ENCODE data around the gene RNF157. TPM values are rescaled to one million over a fixed set of nuclear protein-coding genes. Genes with fewer than 3 reads are reported as not detected.
"Not testable (repeated sequence)": the region's sequence is repeated elsewhere in the genome, so short reads cannot be mapped to it uniquely, and the experiment has no call there.

The RNF157 gene
- total RNA-seq, 1 donor from 2014 or later = 0.20 TPM

DNA sequence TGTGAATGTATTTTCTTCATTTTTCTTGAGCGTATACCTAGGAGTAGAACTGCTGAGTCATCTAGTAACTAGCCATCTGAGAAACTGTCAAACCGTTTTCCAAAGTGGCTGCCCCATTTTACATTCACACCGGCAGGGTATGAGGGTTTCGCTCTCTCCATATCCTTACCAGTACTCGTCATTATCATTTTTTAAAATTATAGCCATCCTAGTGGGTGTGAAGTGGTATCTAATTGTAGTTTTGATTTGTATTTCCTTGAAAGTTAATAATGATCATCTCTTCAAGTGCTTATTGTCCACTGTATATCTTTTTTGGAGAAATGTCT is 6.0 kb downstream of the RNF157 start:
- DNase-seq (ENCODE audit: low read depth in 2 of 2) = no peak

DNA sequence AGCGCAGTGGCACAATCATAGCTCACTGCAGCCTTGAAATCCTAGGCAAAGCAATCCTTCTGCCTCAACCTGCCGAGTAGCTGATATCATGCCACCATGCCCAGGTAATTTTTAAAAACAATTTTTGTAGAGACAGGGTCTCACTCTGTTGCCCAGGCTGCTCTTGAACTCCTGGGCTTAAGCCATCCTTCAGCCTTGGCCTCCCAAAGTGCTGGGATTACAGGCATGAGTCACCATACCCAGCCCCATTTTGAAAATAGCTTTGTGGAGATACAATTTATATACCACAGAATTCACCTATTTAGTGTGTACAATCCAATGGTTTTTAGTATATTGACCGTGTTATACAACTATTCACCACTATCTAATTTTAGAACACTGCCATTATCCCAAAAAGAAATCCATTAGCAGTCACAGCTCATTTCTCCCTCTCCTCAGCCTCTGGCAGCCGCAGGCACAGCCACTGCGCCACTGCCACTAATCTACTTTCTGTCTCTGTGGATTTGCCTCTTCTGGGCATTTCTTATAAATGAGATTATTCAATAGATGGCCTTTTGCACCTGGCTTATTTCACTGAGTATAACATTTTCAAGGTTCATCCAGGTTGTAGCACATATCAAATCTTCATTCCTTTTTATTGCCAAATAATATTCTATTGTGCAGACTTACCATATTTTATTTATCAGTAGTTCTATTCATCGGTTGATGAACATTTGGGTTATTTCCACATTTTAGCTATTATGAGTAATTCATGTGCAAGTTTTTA is 6.5 kb downstream of the RNF157 start:
- DNase-seq (ENCODE audit: low read depth in 2 of 2) = no peak

DNA sequence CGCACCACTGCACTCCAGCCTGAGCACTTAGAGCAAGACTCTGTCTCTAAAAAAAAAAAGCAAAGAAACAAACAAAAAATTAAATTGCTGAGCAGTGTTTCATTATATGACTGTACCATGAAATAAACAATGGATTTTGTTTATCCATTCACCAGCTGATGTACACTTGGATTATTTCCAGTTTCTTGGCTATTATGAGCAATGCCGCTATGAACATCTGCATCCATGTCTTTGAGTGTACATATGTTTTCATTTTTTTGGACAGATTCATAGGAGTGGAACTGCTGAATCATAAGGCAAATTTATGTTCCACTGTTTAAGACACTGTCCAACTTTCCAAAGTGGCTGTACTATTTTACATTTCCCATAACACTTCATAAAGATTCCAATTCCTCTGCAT is 8.0 kb downstream of the RNF157 start:
- peak in 1 of 2 donors; percentile 43 for DNase-seq (ENCODE audit: low read depth in 2 of 2)

DNA sequence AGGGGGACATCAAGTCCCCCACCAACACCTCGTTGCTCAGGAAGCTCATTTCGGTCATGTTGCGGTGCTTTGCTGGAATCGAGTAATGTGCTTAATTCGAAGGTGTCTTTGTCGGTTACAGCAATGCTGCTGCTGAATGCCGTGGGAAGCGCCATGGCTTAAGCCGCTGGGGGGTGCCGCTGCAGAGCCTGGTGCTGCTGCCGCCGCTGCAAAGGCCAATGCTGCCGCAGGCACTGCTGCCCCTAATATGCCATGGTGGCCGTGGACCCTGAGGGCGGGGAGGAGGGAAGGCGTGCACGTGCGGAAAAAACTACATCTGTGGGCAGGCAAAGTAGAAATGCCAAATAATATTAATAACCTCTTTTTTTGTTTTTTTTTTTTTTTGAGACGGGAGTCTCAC is 13.5 kb downstream of the RNF157 start:
- not testable (repeated sequence) for DNase-seq (ENCODE audit: low read depth in 2 of 2)

DNA sequence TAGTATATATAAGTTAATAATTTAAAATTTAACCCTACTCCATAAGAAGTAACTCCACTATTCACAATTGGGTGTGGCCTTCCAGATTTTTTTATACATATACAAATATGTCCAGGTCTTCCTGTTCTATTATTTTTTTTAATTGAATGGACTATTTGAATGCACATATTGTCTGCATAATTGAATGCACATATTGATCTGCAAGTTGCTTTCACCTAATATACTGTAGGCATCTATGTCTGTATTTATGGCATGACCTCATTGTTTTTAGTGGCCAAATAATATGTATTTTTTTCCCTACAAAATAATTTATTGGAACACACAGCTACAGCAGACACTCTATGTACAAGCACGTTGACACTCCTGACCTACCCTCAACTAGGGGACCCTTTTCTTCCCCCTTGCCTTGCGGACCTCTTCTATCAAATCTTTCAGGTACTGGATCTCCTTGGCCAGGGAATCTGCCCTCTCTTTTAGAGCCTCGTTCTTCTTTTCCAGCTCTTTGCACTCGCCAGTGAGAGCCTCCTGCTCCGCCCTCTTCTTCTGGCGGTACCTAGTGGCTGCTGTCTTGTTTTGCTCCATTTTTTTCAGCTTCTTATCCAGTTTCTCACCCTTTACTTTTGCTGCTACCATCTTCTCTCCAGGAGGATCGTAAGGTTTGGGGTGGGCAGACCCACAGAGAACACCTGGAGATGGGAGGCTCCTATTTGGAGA is 14.8 kb downstream of the RNF157 start:
- DNase-seq (ENCODE audit: low read depth in 2 of 2) = not testable (repeated sequence)

DNA sequence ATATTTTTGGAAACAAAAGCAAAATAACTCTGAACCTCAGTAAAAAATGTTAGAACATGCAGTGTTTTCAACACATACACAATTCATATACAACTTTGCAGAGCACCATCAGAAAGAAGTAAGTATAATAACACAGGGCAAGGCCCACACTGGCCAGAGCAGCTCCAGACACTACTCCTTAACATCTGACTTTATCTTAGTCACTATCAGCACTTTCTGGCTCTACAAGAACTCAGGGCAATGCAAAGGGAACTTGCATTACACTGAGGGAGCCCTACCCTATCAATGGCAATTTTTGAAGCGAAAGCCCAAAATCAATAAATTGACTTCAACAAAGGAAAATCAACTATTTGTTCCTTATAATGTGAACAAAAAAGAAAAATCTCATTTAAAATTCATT is 16.5 kb downstream of the RNF157 start:
- DNase-seq (ENCODE audit: low read depth in 2 of 2) = no peak

DNA sequence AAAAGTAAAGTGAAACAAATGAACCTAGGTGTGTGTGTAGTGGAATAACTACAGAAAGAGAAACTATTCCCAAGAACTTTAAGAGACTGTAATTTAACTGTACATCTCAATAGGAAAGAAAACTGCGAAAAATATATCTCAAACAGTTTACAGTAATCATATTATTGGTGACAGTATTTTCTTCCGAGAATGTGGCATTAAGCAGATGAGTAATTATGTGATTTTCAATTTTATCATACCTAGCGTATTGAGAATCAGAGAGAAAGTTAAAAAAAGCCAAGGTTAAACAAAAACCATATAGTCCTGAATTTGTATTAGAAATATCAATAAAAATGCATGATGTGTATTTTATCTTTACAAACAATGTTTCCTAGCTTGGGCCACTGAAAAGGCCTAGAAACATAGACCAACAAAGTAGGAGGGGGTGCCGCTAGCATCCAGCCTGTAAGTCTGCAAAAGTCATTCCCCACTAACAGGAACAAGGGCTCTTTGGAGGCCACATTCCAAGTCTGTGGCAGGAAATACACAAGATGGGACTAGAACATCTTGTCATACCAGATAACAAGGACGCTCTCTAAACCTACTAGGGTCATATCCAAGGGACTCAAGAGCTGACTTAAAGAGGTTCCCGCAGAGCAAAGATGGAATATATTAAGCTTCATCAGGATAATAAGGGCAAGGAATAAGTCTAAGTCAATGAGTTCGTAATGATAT is 20.5 kb downstream of the RNF157 start:
- no peak for DNase-seq (ENCODE audit: low read depth in 2 of 2)

DNA sequence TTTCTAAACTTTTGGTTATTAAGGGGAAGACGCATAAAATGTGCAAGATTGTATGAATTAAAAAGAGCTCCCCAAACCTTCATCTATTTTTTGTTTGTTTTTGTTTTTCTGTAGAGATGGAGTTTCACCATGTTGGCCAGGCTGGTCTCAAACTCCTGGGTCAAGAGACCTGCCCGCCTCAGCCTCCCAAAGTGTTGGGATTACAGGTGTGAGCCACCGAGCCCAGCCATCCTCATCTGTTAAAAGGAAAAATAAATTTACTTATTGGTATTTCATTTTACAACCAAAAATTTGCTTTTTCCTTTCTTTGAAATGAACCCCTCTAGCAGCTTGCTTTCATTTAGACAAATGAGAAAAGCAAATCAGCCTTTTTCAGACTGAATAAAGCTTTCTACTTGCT is 23.2 kb downstream of the RNF157 start:
- no peak for DNase-seq (ENCODE audit: low read depth in 2 of 2)

DNA sequence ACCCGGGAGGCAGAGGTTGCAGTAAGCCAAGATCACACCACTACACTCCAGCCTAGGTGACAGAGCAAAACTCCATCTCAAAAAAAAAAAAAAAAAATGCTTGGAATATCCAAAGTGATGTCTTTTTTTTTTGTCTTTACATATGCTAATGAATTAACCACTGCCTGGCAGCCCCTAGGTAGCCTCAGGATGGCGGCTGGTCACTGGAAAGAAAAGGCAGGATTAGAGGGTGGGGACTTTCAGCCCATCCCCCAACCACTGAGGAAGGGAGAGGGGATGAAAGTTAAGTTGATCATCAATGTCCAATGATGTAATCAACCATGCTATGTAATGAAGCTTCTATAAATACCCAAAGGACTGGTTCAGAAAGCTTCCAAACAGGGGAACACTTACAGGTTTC is 26.8 kb downstream of the RNF157 start:
- DNase-seq (ENCODE audit: low read depth in 2 of 2) = no peak

DNA sequence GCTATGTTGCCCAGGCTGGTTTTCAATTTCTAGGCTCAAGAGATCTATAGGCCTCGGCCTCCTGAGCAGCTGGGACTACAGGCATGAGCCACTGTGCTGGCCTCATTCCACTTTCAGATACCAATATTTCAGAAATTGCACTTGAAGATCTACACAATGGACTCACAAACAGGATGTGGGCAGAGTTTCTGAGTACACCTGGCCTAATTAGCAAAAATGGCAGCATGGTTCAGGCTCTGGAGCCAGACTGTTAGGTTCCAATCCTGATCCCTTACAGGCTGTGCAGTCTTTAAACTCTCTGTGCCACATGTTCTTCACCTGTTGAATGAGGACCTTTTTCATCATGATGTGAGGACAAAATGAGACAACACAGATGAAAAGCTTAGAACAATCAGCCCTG is 32.2 kb downstream of the RNF157 start:
- DNase-seq (ENCODE audit: low read depth in 2 of 2) = no peak

DNA sequence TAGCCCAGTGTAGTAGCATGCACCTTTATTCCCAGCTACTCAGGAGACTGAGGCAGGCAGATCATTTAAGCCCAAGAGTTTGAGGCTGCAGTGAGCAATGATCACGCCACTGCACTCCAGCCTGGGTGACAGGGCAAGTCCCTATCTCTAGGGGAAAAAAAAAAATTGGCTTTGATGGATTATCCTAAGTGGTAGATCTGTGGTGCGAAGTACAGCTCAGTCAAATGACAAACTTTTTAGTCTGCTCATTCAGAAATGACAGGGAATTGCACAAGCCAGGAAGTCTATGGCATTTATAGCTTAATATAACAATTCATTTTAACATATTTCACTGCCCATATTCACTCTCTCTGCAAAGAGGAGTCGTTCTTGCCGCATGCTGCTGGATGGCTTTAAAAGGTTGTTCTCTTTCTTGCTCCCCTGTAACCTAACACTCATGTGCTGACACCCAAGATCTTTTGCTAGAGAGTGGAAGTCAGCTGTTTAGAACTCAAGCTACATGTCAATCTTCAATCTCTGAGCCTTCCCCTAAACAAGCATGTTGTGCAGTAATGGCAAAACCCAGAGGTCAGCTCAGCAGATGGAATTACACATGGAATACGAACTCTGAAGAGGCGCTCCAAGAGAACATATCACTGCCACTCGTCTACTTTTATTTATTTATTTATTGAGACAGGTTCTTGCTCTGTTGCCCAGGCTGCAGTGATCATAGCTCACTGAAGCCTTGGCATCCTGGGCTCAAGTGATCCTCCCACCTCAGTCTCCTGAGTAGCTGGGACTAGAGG is 32.8 kb downstream of the RNF157 start:
- DNase-seq (ENCODE audit: low read depth in 2 of 2) = no peak

DNA sequence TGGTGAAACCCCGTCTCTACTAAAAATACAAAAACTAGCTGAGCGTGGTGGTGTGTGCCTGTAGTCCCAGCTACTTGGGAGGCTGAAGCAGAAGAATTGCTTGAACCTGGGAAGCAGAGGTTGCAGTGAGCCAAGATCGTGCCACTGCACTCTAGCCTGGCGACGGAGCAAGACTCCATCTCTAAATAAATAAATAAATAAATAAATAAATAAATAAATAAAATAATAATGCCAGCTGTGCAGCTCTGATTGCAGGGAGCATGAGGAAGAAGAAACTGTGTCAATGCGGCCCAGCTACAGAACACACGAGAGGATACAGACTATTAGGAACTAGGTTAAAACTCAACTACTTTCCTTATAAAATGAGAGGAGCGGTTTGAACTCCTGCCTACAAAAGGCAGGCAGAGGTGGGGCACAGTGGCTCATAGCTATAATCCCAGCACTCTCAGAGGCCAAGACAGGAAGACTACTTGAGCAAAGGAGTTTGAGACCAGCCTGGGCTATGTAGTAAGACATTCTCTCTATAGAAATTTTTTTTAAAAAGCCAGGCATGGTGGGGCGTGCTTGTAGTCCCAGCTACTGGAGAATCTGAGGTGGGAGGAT is 34.6 kb downstream of the RNF157 start:
- not testable (repeated sequence) for DNase-seq (ENCODE audit: low read depth in 2 of 2)

DNA sequence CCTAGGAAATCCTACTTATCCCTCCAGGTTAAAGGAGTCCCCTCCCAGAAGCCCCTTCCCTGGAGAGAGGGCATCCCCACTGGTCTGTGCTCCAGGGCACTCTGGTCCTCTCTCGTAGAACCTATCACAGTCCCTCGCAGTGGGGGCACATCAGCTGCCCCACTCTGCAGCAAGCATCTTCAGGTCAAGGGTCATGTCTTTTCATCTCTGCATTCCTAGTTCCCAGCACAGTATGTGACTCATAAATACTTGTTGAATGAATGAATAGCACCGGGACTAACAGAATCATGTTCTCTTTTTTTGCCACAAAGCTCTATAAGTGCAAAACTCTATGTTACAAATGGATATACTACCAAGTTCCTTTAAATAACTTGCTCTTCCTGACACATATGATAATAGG is 36.0 kb downstream of the RNF157 start:
- DNase-seq (ENCODE audit: low read depth in 2 of 2) = peak in 1 of 2 donors; percentile 5

DNA sequence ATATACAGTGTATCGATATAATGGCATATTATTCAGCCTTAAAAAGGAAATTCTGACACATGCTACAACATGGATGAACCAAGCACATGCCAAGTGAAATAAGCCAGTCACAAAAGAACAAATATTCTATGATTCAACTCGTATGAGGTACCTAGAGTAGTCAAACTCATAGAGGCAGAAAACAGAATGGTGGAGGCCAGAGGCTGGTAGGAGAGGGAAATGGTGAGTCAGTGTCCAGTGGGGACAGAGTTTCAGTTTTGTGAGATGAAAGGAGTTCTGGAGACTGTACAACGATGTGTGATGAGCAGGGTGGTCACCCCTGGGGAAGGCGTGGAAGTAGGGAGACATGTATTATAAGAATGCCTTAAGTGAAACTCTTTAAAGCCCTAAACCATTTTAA is 39.9 kb downstream of the RNF157 start:
- DNase-seq (ENCODE audit: low read depth in 2 of 2) = no peak

DNA sequence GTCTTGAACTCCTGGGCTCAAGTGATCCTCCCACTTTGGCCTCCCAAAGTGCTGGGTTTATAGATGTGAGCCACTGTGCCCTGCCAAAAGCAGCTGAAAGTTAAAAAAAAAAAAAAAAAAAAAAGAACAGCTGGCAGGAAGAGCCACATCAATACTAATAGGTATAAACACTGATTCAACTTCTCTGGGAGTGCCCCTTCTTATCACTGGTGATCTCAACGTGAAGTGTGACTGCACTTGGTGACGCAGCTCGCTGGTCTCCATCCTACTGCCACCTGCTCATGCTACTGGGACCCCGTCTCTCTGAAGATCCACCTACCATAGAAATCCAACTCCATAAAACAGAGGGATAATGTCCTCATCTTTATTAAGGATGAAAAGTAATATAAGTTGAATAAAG is 40.8 kb downstream of the RNF157 start:
- DNase-seq (ENCODE audit: low read depth in 2 of 2) = no peak

DNA sequence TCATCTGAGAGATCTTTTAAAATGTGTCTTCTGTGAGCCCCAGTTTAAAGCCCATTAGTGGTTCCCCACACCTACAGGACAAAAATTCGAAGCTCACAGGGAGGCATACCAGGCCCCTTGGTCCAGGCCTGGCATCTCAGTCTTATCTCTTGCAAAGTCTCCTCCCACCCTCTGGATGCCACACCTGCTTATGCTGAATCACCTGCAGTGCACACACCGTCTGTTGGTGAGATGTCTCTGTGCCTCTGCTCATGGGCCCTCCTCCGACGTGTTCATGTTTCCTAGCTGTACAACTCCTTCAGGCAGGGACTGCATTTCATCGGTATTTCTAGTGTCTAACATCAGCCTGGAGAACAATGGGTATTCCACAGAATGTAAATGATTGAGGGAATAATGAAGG is 41.6 kb downstream of the RNF157 start:
- DNase-seq (ENCODE audit: low read depth in 2 of 2) = no peak

DNA sequence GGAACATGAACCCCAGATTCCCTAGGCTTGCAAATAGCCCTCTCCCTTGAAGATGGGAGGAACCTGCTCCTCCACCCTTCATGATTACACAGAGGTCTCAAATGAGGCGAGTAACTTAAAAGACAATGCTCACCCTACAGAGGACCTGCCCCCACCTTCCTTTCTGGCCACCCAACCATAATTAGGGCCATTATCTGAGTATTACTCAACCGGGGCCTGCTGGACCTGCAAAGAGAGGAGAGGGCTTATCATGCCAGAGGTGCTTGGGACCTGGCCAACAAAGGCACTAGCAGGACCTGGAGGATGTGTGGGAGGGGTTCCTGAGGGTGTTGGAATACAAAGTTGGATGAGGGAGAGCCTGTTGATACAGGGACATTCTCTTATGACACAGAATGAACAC is 42.4 kb downstream of the RNF157 start:
- DNase-seq (ENCODE audit: low read depth in 2 of 2) = no peak

DNA sequence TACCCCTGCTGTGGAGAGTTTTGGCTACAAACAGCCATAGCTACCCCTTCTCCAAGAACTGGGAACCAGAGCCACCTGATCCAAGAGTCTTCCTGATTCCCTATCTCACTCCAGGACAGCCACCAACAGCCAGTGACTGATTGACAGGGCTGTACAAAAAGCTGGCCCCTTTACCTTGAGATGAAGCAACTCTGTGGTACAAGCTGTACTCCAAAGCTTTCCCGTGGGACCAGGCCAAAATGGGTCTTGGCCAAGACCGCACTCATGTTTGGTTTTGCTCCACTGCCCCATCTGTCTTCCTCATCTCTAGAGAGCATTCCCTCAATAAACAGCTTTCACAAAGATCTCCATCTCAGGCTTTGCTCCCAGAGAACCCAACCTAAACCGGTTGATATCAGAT is 43.6 kb downstream of the RNF157 start:
- no peak for DNase-seq (ENCODE audit: low read depth in 2 of 2)

DNA sequence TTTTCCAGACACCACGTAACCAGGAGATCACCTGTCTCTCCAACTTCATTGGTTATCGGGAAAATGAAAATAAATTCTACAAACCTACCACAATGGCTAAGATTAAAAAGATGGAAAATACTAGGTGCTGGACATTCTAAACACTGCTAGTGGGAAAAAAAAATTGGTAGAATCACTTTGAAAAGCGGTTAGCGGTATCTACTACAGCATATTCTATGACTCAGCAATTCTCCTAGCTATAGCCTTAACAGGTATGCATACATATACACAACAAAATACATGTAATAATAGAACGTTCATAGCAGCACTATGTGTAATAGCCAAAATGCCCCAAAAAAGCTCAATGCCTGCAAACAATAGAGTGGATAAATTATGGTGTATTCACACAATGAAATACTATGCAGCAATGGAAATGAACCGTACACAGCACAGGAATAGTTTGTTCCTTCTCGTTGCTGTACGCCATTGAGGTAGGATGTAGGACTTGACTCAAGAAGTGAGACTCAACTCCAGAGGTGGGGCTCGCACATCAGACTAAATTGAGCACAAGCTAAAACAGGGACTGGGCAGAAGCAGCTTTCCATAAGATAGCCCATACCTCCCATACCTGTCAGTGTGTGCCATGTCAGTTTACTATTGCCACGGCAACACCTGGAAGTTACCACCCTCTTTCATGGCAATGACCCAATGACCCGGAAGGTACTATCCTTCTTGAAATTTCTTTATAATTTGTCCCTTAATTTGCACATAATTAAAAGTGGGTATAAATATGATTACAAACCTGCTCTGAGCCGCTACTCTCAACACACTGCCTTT is 44.8 kb downstream of the RNF157 start:
- no peak for DNase-seq (ENCODE audit: low read depth in 2 of 2)

DNA sequence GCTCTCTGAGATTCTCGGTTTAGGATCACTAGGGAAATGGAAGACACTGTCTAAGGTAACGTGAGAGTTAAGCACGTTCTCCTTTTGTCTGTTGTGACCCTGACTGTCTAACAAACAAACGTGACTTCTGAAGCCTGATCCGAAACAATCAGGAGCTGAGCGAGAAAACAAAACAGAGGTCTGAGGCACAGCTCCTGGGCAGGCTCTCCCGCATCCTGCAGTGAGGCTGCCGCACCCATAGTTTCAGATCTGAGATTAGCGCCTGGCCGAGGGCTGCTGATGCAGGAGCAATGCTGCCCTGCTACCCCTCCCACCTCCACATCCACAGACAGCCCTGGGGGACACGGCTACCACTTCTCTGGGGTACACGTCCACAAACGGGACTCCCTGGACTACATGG is 46.7 kb downstream of the RNF157 start:
- DNase-seq (ENCODE audit: low read depth in 2 of 2) = no peak

DNA sequence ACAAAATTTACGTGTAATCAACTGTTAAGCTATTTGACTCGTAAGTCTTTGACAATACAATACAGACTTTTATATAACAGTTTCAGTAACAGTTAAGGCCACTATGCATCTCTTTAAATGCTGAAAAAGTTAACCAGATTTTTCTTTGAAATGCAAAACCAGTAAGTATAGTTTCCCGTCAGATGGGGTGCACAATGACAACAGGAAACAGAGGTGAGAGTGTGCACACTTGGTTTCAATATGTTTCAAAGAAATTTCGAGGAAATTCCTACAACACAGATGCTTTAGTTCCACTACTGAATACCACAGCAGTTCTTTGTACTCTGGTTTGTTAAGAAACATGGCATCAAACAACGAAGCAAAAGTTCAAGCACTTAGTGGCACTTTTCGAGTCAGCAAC is 48.4 kb downstream of the RNF157 start:
- peak in 1 of 2 donors; percentile 20 for DNase-seq (ENCODE audit: low read depth in 2 of 2)

Measured in lung microvascular endothelial cell (primary cell).